Measurements from ENCODE around the gene ZNF777. TPM values are rescaled to one million over a fixed set of nuclear protein-coding genes. Genes with fewer than 3 reads are reported as not detected.
"Not testable (repeated sequence)": the region's sequence is repeated elsewhere in the genome, so short reads cannot be mapped to it uniquely, and the experiment has no call there.

Gene ZNF777
- total RNA-seq, 1 donor from 2014 or later = 16.2 TPM

- peaks cover 15% of the 10 kb centered on the region for H3K4me1 Mint-ChIP-seq
- intact Hi-C loops (cut with micrococcal nuclease) = no loop called here
- no peak for DNase-seq
- POLR2A ChIA-PET = no interaction called here
- no peaks in the 10 kb centered on the region for H3K27me3 Mint-ChIP-seq
- H3K4me3 Mint-ChIP-seq = no peak overlapping the region
- no peak for ATAC-seq (ENCODE audit: low read depth)
- peaks cover 62% of the 10 kb centered on the region for H3K36me3 Mint-ChIP-seq (ENCODE audit: low read depth)
- CTCF ChIA-PET = interaction anchor here (1.2 kb wide), 1 partner anchor 31 kb away, joined by 3 read pairs; no protein-coding TSS in a partner anchor
- no peaks in the 10 kb centered on the region for H3K9me3 Mint-ChIP-seq
- H3K27ac Mint-ChIP-seq = no peak overlapping the region
- TF ChIP-seq, protein P1, sequence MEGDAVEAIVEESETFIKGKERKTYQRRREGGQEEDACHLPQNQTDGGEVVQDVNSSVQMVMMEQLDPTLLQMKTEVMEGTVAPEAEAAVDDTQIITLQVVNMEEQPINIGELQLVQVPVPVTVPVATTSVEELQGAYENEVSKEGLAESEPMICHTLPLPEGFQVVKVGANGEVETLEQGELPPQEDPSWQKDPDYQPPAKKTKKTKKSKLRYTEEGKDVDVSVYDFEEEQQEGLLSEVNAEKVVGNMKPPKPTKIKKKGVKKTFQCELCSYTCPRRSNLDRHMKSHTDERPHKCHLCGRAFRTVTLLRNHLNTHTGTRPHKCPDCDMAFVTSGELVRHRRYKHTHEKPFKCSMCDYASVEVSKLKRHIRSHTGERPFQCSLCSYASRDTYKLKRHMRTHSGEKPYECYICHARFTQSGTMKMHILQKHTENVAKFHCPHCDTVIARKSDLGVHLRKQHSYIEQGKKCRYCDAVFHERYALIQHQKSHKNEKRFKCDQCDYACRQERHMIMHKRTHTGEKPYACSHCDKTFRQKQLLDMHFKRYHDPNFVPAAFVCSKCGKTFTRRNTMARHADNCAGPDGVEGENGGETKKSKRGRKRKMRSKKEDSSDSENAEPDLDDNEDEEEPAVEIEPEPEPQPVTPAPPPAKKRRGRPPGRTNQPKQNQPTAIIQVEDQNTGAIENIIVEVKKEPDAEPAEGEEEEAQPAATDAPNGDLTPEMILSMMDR (IDR thresholded peaks at IDR 0.05) = no peak
Observed at GRCh38 chr7:149454006-149454405, 6.9 kb downstream of the ZNF777 start.

- ATAC-seq (ENCODE audit: low read depth) = no peak
- intact Hi-C loops (cut with micrococcal nuclease) = no loop called here
- TF ChIP-seq, protein P1 (IDR thresholded peaks at IDR 0.05) = no peak
- ChIA-PET POLR2A (no interaction called here), CTCF (no interaction called here)
- H3K9me3 Mint-ChIP-seq = no peaks in the 10 kb centered on the region
- no peak overlapping the region for H3K27ac Mint-ChIP-seq
- no peak overlapping the region for H3K4me3 Mint-ChIP-seq
- H3K36me3 Mint-ChIP-seq (ENCODE audit: low read depth) = peaks cover 75% of the 10 kb centered on the region
- H3K4me1 Mint-ChIP-seq = no peaks in the 10 kb centered on the region
- no peak for DNase-seq
- no peaks in the 10 kb centered on the region for H3K27me3 Mint-ChIP-seq
Observed at GRCh38 chr7:149450821-149451220, 10.0 kb downstream of the ZNF777 start.

DNA sequence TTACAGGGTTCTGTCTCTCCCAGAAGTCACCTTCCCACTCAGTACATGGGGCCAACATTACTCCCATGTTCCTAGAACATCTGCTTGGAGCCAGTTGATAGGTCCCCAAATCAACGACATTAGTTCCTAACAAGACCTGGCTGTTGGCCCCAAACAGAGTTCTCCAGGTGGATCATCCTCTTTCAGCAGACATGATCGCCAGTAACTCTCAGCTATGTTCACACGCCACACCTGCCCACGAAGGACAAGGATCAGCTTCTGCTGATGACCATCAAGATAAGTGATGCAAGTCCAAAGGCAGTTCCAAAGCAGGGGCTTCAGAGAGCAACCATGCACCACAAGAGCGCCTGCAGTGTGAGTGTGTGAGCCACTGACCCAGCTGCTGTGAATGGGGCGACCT is 11.0 kb downstream of the ZNF777 start:
- Mint-ChIP-seq H3K27ac (no peak overlapping the region), H3K36me3 (ENCODE audit: low read depth) (peaks cover 68% of the 10 kb centered on the region), H3K4me1 (no peaks in the 10 kb centered on the region), H3K4me3 (no peak overlapping the region), H3K27me3 (no peaks in the 10 kb centered on the region), H3K9me3 (no peaks in the 10 kb centered on the region)
- POLR2A ChIA-PET = no interaction called here
- ATAC-seq (ENCODE audit: low read depth) = no peak
- no peak for DNase-seq
- intact Hi-C loops (cut with micrococcal nuclease) = no loop called here
- TF ChIP-seq, protein P1 (IDR thresholded peaks at IDR 0.05) = no peak
- CTCF ChIA-PET = no interaction called here

DNA sequence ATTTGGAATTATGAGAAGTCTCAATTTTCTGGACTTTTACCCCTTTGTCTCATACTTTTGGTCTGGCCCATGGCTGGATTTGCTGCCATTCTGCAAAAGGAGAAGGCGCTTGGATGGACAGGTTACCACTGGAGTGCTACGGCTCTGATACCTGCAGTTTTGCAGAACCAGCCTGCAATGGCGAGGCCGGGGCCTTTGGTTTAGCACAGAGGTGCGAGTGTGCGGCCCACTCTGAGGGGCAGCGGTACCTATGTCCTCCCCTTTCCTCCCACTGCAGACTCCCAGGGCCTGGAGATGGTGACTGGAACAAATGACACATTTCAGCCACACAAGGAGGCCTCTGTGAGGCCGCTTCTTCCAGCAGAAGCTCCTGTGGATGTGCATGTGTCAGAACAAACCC is 11.9 kb downstream of the ZNF777 start:
- POLR2A ChIA-PET = no interaction called here
- Mint-ChIP-seq H3K9me3 (no peaks in the 10 kb centered on the region), H3K27me3 (no peaks in the 10 kb centered on the region), H3K4me1 (no peaks in the 10 kb centered on the region), H3K4me3 (no peak overlapping the region), H3K36me3 (ENCODE audit: low read depth) (peaks cover 67% of the 10 kb centered on the region), H3K27ac (no peak overlapping the region)
- DNase-seq (no peak), ATAC-seq (ENCODE audit: low read depth) (no peak)
- TF ChIP-seq, protein P1 (IDR thresholded peaks at IDR 0.05) = no peak
- intact Hi-C loops (cut with micrococcal nuclease) = no loop called here
- CTCF ChIA-PET = no interaction called here

GRCh38 chr7:149446026-149446425 is 14.8 kb downstream of the ZNF777 start:
- H3K4me1 Mint-ChIP-seq; ATAC-seq (ENCODE audit: low read depth); H3K27ac Mint-ChIP-seq; H3K9me3 Mint-ChIP-seq; DNase-seq; H3K4me3 Mint-ChIP-seq; CTCF ChIA-PET; intact Hi-C loops (cut with micrococcal nuclease); H3K27me3 Mint-ChIP-seq; POLR2A ChIA-PET: not testable (repeated sequence)
- peaks cover 60% of the 10 kb centered on the region for H3K36me3 Mint-ChIP-seq (ENCODE audit: low read depth)

GRCh38 chr7:149444287-149444686 is 16.6 kb downstream of the ZNF777 start:
- intact Hi-C loops (cut with micrococcal nuclease) = no loop called here

More at GRCh38 chr7:149444287-149444686, 16.6 kb downstream of the ZNF777 start:
- Mint-ChIP-seq H3K27me3 (no peaks in the 10 kb centered on the region), H3K9me3 (no peaks in the 10 kb centered on the region), H3K4me3 (no peak overlapping the region), H3K4me1 (no peaks in the 10 kb centered on the region), H3K27ac (no peak overlapping the region), H3K36me3 (ENCODE audit: low read depth) (peaks cover 51% of the 10 kb centered on the region)
- CTCF ChIA-PET = no interaction called here
- POLR2A ChIA-PET = no interaction called here
- TF ChIP-seq, protein P1 (IDR thresholded peaks at IDR 0.05) = no peak
- ATAC-seq (ENCODE audit: low read depth) = no peak
- DNase-seq = no peak

Measured in activated B cell treated with CpG ODN at 0.5 μM for 24 hours (primary cell).